ENCODE results near the gene PSD2. TPM values are rescaled to one million over a fixed set of nuclear protein-coding genes. Genes with fewer than 3 reads are reported as not detected.
A peak's percentile ranks its signal among the peaks of the same experiment; 100 is the strongest.

PSD2 gene
- total RNA-seq, 1 experiment from 2014 or later = 0.22 TPM

- no peak for DNase-seq
- H3K27ac ChIP-seq (ENCODE audit: insufficient read length, low read depth, low read length) = no peak overlapping the region
These were observed 37.7 kb upstream of the PSD2 start for GRCh38 chr5:139757727-139758509.

More at GRCh38 chr5:139757727-139758509, 37.7 kb upstream of the PSD2 start:
- no peak for TF ChIP-seq CTCF (conservative IDR thresholded peaks at IDR 0.05)
- Histone ChIP-seq H3K23ac (ENCODE audit: insufficient read length, low read depth, low read length) (no peak overlapping the region), H3T11ph (ENCODE audit: low read length) (no peak overlapping the region), H2BK5ac (ENCODE audit: insufficient read length, low read length) (no peak overlapping the region), H4K20me1 (ENCODE audit: control insufficient read depth, insufficient read depth, insufficient read length) (no peaks in the 10 kb centered on the region), H3K14ac (ENCODE audit: insufficient read depth, low read length) (no peak overlapping the region), H3K4me2 (ENCODE audit: insufficient read depth, insufficient read length, low read length) (no peak overlapping the region), H3K56ac (ENCODE audit: insufficient read length, low read depth, low read length) (no peak overlapping the region), H3K4me1 (ENCODE audit: insufficient read depth, low read length) (no peaks in the 10 kb centered on the region), H2BK120ac (ENCODE audit: low read depth, low read length, poor library complexity, severe bottlenecking) (no peak overlapping the region), H4K5ac (ENCODE audit: insufficient read length, low read depth, low read length) (no peak overlapping the region), H3K79me1 (ENCODE audit: insufficient read depth, low read depth, low read length, poor library complexity, severe bottlenecking) (no peaks in the 10 kb centered on the region), H3K4ac (ENCODE audit: low read depth, low read length) (no peak overlapping the region), H2BK12ac (ENCODE audit: insufficient read length, low read depth, low read length) (no peak overlapping the region), H3K9ac (ENCODE audit: extremely low read depth, insufficient read length, low read length) (no peak overlapping the region), H3K18ac (ENCODE audit: insufficient read length, low read depth, low read length) (no peak overlapping the region), H2AK5ac (ENCODE audit: insufficient read length, low read length) (no peak overlapping the region), H3K9me3 (ENCODE audit: control insufficient read depth, low read depth, low read length) (no peaks in the 10 kb centered on the region), H3K27me3 (ENCODE audit: insufficient read depth, low read length) (peaks cover 24% of the 10 kb centered on the region; the same call in 1 of the 2 replicates), H2BK20ac (ENCODE audit: low read depth, low read length, poor library complexity, severe bottlenecking) (no peak overlapping the region), H2BK15ac (ENCODE audit: low read depth, low read length) (no peak overlapping the region), H3K23me2 (ENCODE audit: insufficient read length, low read depth, low read length, poor library complexity, severe bottlenecking) (peaks cover 10% of the 10 kb centered on the region), H4K91ac (ENCODE audit: insufficient read length, low read depth, low read length) (no peak overlapping the region), H2AFZ (ENCODE audit: low read length) (no peak overlapping the region), H3K79me2 (ENCODE audit: insufficient read depth, low read length) (no peaks in the 10 kb centered on the region), H4K8ac (replicated peaks; ENCODE audit: insufficient read length, low read depth, low read length) (no peak overlapping the region)
- Mint-ChIP-seq H3K9me3 (no peaks in the 10 kb centered on the region; a peak in 1 of 5 replicates), H3K36me3 (ENCODE audit: insufficient read depth in 1 of 3, low read depth in 3 of 3) (no peaks in the 10 kb centered on the region; a peak in 1 of 7 replicates), H3K4me1 (peaks cover 36 to 46% of the 10 kb centered on the region in 2 experiments), H3K4me3 (peak overlapping the region in 1 of 2 experiments; percentile 11; a peak in 1 of 5 replicates), H3K27me3 (ENCODE audit: low read depth) (peaks cover 97% of the 10 kb centered on the region), H3K27ac (no peak overlapping the region)
- no CpG with 5 or more reads among the region's 11 CpGs for WGBS (ENCODE audit: extremely low coverage, insufficient read length, low lambda C conversion rate)

All from H9 (cell line).